ENCODE results near the gene SLC22A6. TPM values are rescaled to one million over a fixed set of nuclear protein-coding genes. Genes with fewer than 3 reads are reported as not detected.

Gene SLC22A6
- total RNA-seq, 3 donors from 2014 or later: not detected

DNA sequence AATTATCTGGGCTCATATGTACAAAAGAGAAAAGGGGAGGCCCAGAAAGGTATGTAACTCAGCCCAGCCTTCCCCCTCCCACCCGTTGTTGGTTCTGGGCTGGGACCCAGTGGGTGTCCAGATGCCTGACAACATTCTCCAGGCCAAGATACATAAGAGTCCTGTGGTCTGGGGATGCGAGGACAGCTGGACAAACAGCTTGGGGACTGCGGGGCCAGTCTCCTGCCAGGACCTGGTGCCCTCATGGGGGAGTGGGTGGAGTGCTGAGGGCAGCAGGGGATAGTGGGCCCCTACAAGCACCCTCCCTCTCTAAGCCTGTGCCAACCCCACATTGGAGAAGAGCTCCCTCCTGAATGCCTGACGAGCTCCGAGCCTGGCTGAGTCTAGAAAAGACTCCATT is 3.5 kb upstream of the SLC22A6 start:
- DNase-seq (ENCODE audit: low spot score in 2 of 2): no peak
- Histone ChIP-seq H3K9me3 (no peaks in the 10 kb centered on the region), H3K36me3 (no peaks in the 10 kb centered on the region), H3K27me3 (no peaks in the 10 kb centered on the region), H3K27ac (no peak overlapping the region), H3K4me1 (no peaks in the 10 kb centered on the region), H3K4me3 (no peak overlapping the region)
- intact Hi-C loops (cut with DNase I; ENCODE audit: low total_unique reads): no loop called here
- TF ChIP-seq POLR2A (IDR thresholded peaks at IDR 0.05): no peak
- TF ChIP-seq, protein P1, sequence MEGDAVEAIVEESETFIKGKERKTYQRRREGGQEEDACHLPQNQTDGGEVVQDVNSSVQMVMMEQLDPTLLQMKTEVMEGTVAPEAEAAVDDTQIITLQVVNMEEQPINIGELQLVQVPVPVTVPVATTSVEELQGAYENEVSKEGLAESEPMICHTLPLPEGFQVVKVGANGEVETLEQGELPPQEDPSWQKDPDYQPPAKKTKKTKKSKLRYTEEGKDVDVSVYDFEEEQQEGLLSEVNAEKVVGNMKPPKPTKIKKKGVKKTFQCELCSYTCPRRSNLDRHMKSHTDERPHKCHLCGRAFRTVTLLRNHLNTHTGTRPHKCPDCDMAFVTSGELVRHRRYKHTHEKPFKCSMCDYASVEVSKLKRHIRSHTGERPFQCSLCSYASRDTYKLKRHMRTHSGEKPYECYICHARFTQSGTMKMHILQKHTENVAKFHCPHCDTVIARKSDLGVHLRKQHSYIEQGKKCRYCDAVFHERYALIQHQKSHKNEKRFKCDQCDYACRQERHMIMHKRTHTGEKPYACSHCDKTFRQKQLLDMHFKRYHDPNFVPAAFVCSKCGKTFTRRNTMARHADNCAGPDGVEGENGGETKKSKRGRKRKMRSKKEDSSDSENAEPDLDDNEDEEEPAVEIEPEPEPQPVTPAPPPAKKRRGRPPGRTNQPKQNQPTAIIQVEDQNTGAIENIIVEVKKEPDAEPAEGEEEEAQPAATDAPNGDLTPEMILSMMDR (IDR thresholded peaks at IDR 0.05): no peak
- no peak for TF ChIP-seq POLR2AphosphoS5 (IDR thresholded peaks at IDR 0.05)

DNA sequence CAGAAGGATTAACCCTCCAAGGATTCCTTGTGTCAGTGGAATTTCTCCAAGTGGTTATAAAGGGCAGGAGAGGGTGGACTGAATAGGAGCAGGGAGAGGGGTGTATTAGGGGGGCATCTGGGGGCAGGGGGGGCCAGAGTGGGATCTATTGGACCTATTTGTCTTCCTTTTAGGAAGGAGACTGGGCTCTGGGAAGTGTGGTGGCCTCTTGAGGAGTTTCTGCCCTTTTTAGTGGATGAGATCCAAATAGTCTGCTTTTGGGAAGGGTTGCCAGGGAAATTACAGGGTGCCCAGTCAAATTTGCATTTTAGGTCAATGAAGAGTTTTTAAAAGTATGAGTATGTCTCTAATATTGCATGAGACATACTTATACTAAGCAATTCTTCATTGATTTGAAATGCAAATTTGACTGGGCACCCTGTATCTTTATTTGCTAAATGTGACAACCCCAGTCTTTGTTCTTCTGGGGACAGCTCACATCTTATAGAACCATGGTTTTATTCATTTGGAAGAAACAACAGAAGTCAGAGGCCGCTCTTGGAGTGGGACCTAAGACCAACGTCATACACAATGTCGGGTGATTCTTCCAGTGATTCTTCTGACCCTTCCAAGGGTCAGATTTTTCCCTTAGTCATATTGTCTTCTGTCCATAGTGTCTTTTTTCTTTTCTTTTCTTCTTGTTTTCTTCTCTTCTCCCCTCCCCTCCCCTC is 429 bp upstream of the SLC22A6 start:
- Histone ChIP-seq H3K9me3 (no peaks in the 10 kb centered on the region), H3K27ac (no peak overlapping the region), H3K4me1 (no peaks in the 10 kb centered on the region), H3K4me3 (no peak overlapping the region), H3K27me3 (no peaks in the 10 kb centered on the region), H3K36me3 (no peaks in the 10 kb centered on the region)
- TF ChIP-seq POLR2A (IDR thresholded peaks at IDR 0.05) (no peak), POLR2AphosphoS5 (IDR thresholded peaks at IDR 0.05) (no peak)
- TF ChIP-seq, protein P1 (IDR thresholded peaks at IDR 0.05): no peak
- DNase-seq (ENCODE audit: low spot score in 2 of 2): no peak
- intact Hi-C loops (cut with DNase I; ENCODE audit: low total_unique reads): no loop called here

DNA sequence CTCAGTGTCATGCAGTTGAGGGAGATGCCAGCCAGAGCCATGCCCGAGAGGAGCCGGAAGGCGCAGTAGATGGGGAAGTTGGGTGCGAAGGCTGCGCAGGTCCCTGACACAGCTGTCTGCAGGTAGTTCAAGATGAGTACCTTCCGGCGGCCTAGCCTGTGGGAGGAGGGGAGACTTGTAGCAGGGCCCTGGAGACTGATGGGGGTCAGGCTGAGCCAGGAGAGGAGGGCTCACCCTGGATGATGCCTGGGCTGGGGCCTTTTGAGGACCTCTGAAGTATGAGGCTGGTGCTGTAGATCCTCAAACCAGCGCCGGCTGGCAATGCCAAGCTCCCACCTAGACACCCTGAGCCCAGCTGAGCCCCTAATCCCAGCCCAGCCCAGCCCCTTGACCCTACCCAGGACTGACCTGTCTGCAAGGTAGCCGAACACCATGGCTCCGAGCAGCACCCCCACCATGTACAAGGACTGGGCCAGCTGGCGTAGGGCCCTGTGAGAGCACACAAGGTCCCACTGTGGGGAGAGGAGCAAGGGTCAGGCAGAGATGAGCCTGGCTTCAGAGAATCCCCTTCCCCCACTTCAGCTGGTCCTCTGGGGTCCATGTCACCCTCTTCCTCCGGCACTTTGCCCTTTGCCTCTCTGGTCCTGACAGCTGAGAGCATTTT is 1.1 kb downstream of the SLC22A6 start:
- no peak overlapping the region for H3K27ac ChIP-seq
- intact Hi-C loops (cut with DNase I; ENCODE audit: low total_unique reads): no loop called here
- DNase-seq (ENCODE audit: low spot score in 2 of 2): no peak
- H3K36me3 ChIP-seq: no peaks in the 10 kb centered on the region
- H3K27me3 ChIP-seq: no peaks in the 10 kb centered on the region
- TF ChIP-seq POLR2AphosphoS5 (IDR thresholded peaks at IDR 0.05) (no peak), POLR2A (IDR thresholded peaks at IDR 0.05) (no peak)
- TF ChIP-seq, protein P1 (IDR thresholded peaks at IDR 0.05): no peak
- H3K4me3 ChIP-seq: no peak overlapping the region
- H3K9me3 ChIP-seq: no peaks in the 10 kb centered on the region
- no peaks in the 10 kb centered on the region for H3K4me1 ChIP-seq

GRCh38 chr11:62981743-62982142 is 3.0 kb downstream of the SLC22A6 start:
- H3K4me1 ChIP-seq: no peaks in the 10 kb centered on the region

More at GRCh38 chr11:62981743-62982142, 3.0 kb downstream of the SLC22A6 start:
- H3K27me3 ChIP-seq: no peaks in the 10 kb centered on the region
- DNase-seq (ENCODE audit: low spot score in 2 of 2): no peak
- no peak overlapping the region for H3K4me3 ChIP-seq
- intact Hi-C loops (cut with DNase I; ENCODE audit: low total_unique reads): no loop called here
- H3K27ac ChIP-seq: no peak overlapping the region
- H3K9me3 ChIP-seq: no peaks in the 10 kb centered on the region
- H3K36me3 ChIP-seq: no peaks in the 10 kb centered on the region
- TF ChIP-seq POLR2AphosphoS5 (IDR thresholded peaks at IDR 0.05): no peak
- TF ChIP-seq, protein P1 (IDR thresholded peaks at IDR 0.05): no peak
- TF ChIP-seq POLR2A (IDR thresholded peaks at IDR 0.05): no peak

All from breast epithelium (tissue), 4 donors.